Spleen (tissue), 11 donors: ENCODE results near the gene PRPF4. TPM values are rescaled to one million over a fixed set of nuclear protein-coding genes. Genes with fewer than 3 reads are reported as not detected.

ENCODE experiments used
- DNase-seq: peaks from one replicate; pipeline ENCODE4 v3.0.0-alpha.2; 2020
- H3K27ac ChIP-seq, 8 donors: fragments of 200-600 bp; sonication (generic) in 7 of 8; 1 replicate in 4 of 8; 2 replicates in 4 of 8; pipeline versions ENCODE4 v1.5.0 to v1.8.0; 2016 to 2021; ENCODE audit warnings: inconsistent platforms in 4 of 8, mild to moderate bottlenecking in 4 of 8, moderate library complexity in 1 of 8
- H3K27me3 ChIP-seq, 7 donors: fragments of 200-600 bp; sonication (generic) in 6 of 7; replicated peaks in 1 of 7; 1 replicate in 4 of 7; 2 replicates in 3 of 7; pipeline versions ENCODE4 v1.5.0 to v1.8.0; 2016 to 2021; ENCODE audit warnings: inconsistent platforms in 3 of 7, mild to moderate bottlenecking in 1 of 7
- H3K36me3 ChIP-seq, 6 donors: fragments of 200-600 bp; sonication (generic) in 5 of 6; 1 replicate in 4 of 6; 2 replicates in 2 of 6; pipeline versions ENCODE4 v1.5.0 to v1.8.0; 2016 to 2021; ENCODE audit warnings: inconsistent platforms in 2 of 6
- H3K4me1 ChIP-seq, 6 donors: fragments of 200-600 bp; sonication (generic) in 5 of 6; 1 replicate in 3 of 6; 2 replicates in 3 of 6; pipeline versions ENCODE4 v1.5.0 to v1.8.0; 2016 to 2021; ENCODE audit warnings: inconsistent platforms in 3 of 6
- H3K4me3 ChIP-seq, 8 donors: fragments of 200-600 bp; sonication (generic) in 7 of 8; 1 replicate in 4 of 8; 2 replicates in 4 of 8; pipeline versions ENCODE4 v1.5.0 to v1.8.0; 2016 to 2021; ENCODE audit warnings: inconsistent platforms in 4 of 8, mild to moderate bottlenecking in 4 of 8, moderate library complexity in 2 of 8
- H3K9me3 ChIP-seq, 8 donors: fragments of 200-600 bp; sonication (generic) in 7 of 8; 1 replicate in 4 of 8; 2 replicates in 4 of 8; pipeline versions ENCODE4 v1.5.0 to v1.8.0; 2016 to 2021; ENCODE audit warnings: inconsistent platforms in 4 of 8
- POLR2A ChIP-seq, 3 donors: fragments of 450-650 bp; IDR thresholded peaks; one replicate each; pipeline ENCODE4 v1.5.1; 2017; ENCODE audit warnings: antibody characterized with exemption in 3 of 3, mild to moderate bottlenecking in 1 of 3
- POLR2AphosphoS5 ChIP-seq, 3 donors: sonication (generic); formaldehyde crosslinking; IDR thresholded peaks; one replicate each; pipeline ENCODE4 v1.5.1; 2017; ENCODE audit warnings: antibody characterized with exemption in 3 of 3
- WGBS, 5 donors: extraction: QIAGEN DNeasy Blood & Tissue Kit in 3 of 5; methylation state at CpG; one replicate each; pipeline versions ENCODE4 v1.1.5 to v1.1.7; 2013 to 2018; 5-methylcytosine and 5-hydroxymethylcytosine counted together
- intact Hi-C: fragments of 100-400 bp; cut with DNase I; formaldehyde crosslinking; loops from one replicate; pipeline ENCODE4 v1.15.0; 2023; ENCODE audit warnings: low total_unique reads
- polyA plus RNA-seq, 3 donors: library from polyadenylated mRNA; stranded (reverse); fragments of 200-250 nt; gene quantifications; one replicate each; pipeline ENCODE4 v1.2.1, GENCODE V29; 2013
- total RNA-seq, 7 donors: library from RNA; depleted of rRNA in 3 of 7; stranded (reverse); fragments of >200 nt in 3 of 7; fragmentation: NEBNext Ultra II Directional in 4 of 7; extraction: Animal tissue kit (Norgen Biotek cat#: 25700) in 4 of 7; gene quantifications; one replicate each; pipeline versions ENCODE4 v1.1.0 to v1.2.1, GENCODE V29; 2016 to 2021
- TF ChIP-seq, protein P1 (sequence below), 11 experiments: fragments of 200-600 bp in 7 of 11; fragments of 450-650 bp in 4 of 11; sonication (generic) in 4 of 11; IDR thresholded peaks in 8 of 11; conservative IDR thresholded peaks in 3 of 11; 1 replicate in 7 of 11; 2 replicates in 4 of 11; pipeline versions ENCODE4 v1.4.0 to v1.8.0; 2016 to 2021; ENCODE audit warnings: antibody characterized with exemption in 11 of 11, inconsistent platforms in 4 of 11, mild to moderate bottlenecking in 1 of 11
- donor health status: healthy with polysubstance abuse.
- donor health status: DM: no; HTN: no; CAD: no; lungs with moderate emphysema.
- donor health status: DM: no; HTN: no; CAD: no.
- donor health status: Bipolar disorder and iron deficiency.
- donor health status: healthy.
- donor health status: DM: no; HTN: no; CAD: no.
- donor health status: DM: yes; HTN: yes; CAD: no.

Gene PRPF4
- total and polyA plus RNA-seq, 10 donors = 7.7 to 20.2 (median 16.9) TPM

DNA sequence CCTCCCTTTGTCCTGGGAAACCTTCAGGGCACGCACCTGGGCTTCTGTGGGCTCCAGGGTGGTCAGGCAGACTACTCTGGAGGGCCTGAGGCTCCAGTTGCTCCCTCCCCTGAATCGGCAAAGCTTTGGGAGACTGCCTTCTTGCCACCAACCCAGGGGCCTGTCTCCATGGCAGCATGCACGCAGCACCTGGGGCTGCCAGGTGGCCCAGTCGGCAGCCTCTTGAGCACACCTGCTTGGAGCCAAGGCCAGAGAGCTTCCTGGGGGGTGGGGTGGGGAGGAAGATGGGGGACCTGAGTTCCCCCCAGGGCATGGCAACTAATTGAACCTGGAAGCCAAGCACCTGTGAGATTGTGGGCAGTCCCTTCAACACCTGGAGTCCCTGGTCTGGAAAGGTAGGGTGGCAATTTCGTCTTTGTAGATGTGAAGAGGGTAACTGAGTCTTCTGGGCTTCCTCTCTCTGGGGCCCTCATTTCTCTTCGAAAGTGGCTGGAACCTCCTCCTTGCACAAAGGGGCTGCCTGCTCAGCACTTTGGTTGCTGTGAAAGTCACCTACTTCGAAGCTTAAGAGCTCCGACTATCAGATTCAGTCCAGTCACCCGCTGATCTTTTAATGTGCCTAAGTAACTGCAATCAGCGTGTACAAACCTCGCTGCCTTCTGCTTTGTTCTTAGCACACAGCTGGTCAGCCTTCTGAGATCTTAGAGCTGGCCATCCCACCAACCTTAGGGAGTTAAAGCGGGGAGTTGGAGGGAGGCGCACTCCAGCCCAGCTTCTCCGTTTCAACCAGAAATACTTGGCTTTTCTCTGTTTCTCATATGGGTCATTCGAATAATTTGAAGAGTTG, 23.7 kb downstream of the PRPF4 start:
- WGBS, 5 donors = 88 to 91% (median 89%) methylated on average over 13 to 15 of the region's 15 CpGs
- TF ChIP-seq POLR2AphosphoS5 (IDR thresholded peaks at IDR 0.05) (no peak), POLR2A (IDR thresholded peaks at IDR 0.05) (no peak)
- TF ChIP-seq, protein P1, sequence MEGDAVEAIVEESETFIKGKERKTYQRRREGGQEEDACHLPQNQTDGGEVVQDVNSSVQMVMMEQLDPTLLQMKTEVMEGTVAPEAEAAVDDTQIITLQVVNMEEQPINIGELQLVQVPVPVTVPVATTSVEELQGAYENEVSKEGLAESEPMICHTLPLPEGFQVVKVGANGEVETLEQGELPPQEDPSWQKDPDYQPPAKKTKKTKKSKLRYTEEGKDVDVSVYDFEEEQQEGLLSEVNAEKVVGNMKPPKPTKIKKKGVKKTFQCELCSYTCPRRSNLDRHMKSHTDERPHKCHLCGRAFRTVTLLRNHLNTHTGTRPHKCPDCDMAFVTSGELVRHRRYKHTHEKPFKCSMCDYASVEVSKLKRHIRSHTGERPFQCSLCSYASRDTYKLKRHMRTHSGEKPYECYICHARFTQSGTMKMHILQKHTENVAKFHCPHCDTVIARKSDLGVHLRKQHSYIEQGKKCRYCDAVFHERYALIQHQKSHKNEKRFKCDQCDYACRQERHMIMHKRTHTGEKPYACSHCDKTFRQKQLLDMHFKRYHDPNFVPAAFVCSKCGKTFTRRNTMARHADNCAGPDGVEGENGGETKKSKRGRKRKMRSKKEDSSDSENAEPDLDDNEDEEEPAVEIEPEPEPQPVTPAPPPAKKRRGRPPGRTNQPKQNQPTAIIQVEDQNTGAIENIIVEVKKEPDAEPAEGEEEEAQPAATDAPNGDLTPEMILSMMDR (IDR thresholded peaks at IDR 0.05 in 8 of 11, conservative IDR thresholded peaks at IDR 0.05 in 3 of 11) = no peak
- H3K9me3 ChIP-seq = no peaks in the 10 kb centered on the region
- H3K4me1 ChIP-seq = peaks cover 0 to 6% (median 0%) of the 10 kb centered on the region in 6 donors
- H3K27ac ChIP-seq = no peak overlapping the region
- no peak for DNase-seq
- H3K4me3 ChIP-seq = no peak overlapping the region
- intact Hi-C loops = no loop called here
- peaks cover 0 to 4% (median 0%) of the 10 kb centered on the region in 7 donors for H3K27me3 ChIP-seq
- peaks cover 0 to 1% (median 0%) of the 10 kb centered on the region in 6 donors for H3K36me3 ChIP-seq

DNA sequence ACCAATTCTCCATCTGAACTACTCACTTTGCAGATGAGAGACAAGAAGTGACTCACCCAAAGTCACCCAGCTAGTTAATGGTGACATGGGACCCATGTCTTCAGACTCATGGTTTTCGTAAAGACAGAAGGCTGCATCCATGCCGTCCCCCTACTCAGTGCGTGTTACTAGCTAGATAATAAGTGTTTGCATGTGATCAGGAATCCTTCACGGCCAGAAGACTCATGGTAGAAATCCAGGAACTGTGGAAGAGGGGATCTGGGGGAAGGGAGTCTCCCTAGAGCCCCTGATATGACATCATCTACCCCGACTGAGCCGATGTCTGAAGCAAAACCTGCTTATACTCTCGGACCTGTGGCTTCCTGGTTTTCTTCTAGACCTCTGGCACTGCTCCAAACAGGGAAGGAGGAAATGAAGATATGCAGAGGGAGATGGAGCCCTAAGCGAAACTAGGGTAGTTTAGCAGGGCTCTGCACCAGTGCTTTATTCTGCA, 24.4 kb downstream of the PRPF4 start:
- DNase-seq = no peak
- intact Hi-C loops = no loop called here
- H3K4me3 ChIP-seq = no peak overlapping the region
- H3K4me1 ChIP-seq = peaks cover 0 to 6% (median 0%) of the 10 kb centered on the region in 6 donors
- peaks cover 0 to 5% (median 0%) of the 10 kb centered on the region in 7 donors for H3K27me3 ChIP-seq
- TF ChIP-seq POLR2AphosphoS5 (IDR thresholded peaks at IDR 0.05) (no peak), POLR2A (IDR thresholded peaks at IDR 0.05) (no peak)
- TF ChIP-seq, protein P1 (IDR thresholded peaks at IDR 0.05 in 8 of 11, conservative IDR thresholded peaks at IDR 0.05 in 3 of 11) = no peak
- WGBS, 5 donors = 32 to 41% (median 34%) methylated on average over 8 of the region's 8 CpGs
- H3K36me3 ChIP-seq = no peaks in the 10 kb centered on the region
- no peaks in the 10 kb centered on the region for H3K9me3 ChIP-seq
- no peak overlapping the region for H3K27ac ChIP-seq

DNA sequence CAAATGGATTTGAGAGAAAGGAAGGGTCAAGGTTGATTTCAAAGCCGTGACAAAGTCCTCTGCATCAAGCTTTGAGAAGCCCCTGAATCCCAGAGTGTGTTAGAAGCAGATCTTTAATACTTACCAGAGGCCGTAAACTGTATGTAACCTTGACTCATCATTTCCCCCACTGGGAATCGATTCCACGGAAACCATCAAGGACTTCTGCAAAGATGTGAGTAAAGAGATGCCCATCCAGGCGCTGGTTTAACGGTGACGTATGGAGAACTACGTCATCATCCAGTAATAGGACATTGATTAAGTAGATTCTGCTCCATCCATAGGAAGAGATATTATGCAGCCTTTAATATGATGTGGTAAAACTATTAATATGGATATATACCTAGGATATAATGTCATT, 26.1 kb downstream of the PRPF4 start:
- DNase-seq = no peak
- Histone ChIP-seq H3K27me3 (peaks cover 0 to 5% (median 0%) of the 10 kb centered on the region in 7 donors), H3K9me3 (no peaks in the 10 kb centered on the region), H3K27ac (no peak overlapping the region), H3K4me3 (no peak overlapping the region), H3K36me3 (no peaks in the 10 kb centered on the region), H3K4me1 (peaks cover 0 to 6% (median 0%) of the 10 kb centered on the region in 6 donors)
- WGBS, 5 donors = 73 to 82% (median 75%) methylated on average over 8 of the region's 8 CpGs
- intact Hi-C loops = no loop called here
- TF ChIP-seq POLR2AphosphoS5 (IDR thresholded peaks at IDR 0.05) (no peak), POLR2A (IDR thresholded peaks at IDR 0.05) (no peak)
- TF ChIP-seq, protein P1 (IDR thresholded peaks at IDR 0.05 in 8 of 11, conservative IDR thresholded peaks at IDR 0.05 in 3 of 11) = no peak

DNA sequence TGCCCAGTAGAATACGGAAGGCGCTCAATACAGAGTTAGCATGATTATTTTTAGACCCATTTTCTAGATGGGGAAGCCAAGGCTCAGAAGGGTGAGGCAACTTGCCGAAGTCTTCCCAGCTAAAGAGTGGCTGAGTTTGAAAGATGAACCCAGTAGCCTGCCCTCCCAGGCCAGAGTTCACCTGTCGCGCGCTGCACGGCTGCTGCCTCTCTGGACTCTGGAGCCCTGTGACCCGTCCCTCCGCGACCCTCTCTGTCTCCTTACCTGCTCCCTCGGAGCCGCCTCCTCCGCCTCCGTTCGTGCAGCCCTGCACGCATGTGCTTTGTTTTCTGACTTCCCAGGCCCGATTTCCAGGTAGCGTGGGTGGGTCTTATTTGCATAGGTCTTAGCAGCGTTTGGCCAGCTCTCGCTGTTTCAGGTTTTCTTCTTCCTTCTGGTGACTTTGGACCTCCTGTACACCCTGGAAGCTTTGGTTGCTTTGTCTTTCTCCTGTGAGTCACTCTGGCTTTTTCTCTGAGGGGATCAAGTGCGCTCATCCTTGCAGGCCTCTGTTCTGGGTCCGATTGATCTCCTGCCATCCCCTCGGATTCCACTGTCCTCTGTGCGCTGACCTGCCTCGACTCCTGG, 27.4 kb downstream of the PRPF4 start, which contains the start of gene RNF183:
TSS of gene RNF183 (minus strand) at position 585 of the 627 bp plus-strand sequence. CDS start 5,192 bp downstream, outside the sequence.
- peaks cover 0 to 6% (median 0%) of the 10 kb centered on the region in 6 donors for H3K4me1 ChIP-seq
- no peaks in the 10 kb centered on the region for H3K36me3 ChIP-seq
- 85 to 91% (median 88%) methylated on average over 25 of the region's 25 CpGs for WGBS, 5 donors
- no peaks in the 10 kb centered on the region for H3K9me3 ChIP-seq
- H3K27me3 ChIP-seq = peaks cover 0 to 5% (median 0%) of the 10 kb centered on the region in 7 donors
- TF ChIP-seq, protein P1 (IDR thresholded peaks at IDR 0.05 in 8 of 11, conservative IDR thresholded peaks at IDR 0.05 in 3 of 11) = no peak
- TF ChIP-seq POLR2AphosphoS5 (IDR thresholded peaks at IDR 0.05) = no peak
- no peak for TF ChIP-seq POLR2A (IDR thresholded peaks at IDR 0.05)
- no peak within 1 kb of the TSS for H3K4me3 ChIP-seq
- no peak for DNase-seq
- H3K27ac ChIP-seq = no peak within 1 kb of the TSS
- intact Hi-C loops = no loop called here
